Measurements from ENCODE around the gene ZC3H12C.

The ZC3H12C gene

DNA sequence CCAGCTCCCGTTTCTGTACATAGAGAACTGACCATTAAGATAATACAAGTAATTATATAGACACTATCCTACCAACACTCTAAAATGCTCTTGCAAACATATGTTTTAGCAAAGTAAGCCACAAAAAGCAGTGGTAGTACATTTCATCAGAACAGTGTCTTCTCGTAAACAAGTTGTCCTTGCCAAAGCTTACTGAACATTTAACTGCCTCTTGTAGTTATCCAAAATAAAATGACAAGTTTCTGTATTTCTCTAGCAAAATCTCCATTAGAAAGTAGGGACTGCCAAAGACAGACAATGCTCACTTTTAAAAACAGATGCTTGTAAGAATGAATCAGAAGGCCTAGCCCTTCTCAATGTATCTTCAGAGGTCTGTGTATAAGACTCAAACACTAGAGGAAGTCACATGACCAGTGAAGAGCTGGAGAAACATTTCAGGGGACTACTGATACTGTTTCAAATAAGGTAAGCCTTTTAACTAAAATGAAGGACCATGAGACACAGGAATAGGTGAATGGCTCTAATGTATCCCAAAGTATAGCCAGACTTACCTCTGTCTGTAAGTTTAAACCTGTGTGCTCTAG is 7.8 kb upstream of the ZC3H12C start:
- no peak overlapping the region for H3K4me3 ChIP-seq (ENCODE audit: low read depth, low read length)
- TF ChIP-seq POLR2A (IDR thresholded peaks at IDR 0.05; ENCODE audit: extremely low read depth, insufficient read length) = no peak
- no peak for TF ChIP-seq CTCF (IDR thresholded peaks at IDR 0.05; ENCODE audit: low read depth, low read length)
- TF ChIP-seq, protein P1, sequence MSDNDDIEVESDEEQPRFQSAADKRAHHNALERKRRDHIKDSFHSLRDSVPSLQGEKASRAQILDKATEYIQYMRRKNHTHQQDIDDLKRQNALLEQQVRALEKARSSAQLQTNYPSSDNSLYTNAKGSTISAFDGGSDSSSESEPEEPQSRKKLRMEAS (IDR thresholded peaks at IDR 0.05; ENCODE audit: low read depth, low read length) = no peak
- TF ChIP-seq MYC (IDR thresholded peaks at IDR 0.05; ENCODE audit: low read depth, low read length) = no peak
- DNase-seq (ENCODE audit: low read depth) = no peak

GRCh38 chr11:110086892-110087309 is 6.3 kb upstream of the ZC3H12C start:
- no peak overlapping the region for H3K4me3 ChIP-seq (ENCODE audit: low read depth, low read length)
- no peak for TF ChIP-seq MYC (IDR thresholded peaks at IDR 0.05; ENCODE audit: low read depth, low read length)
- TF ChIP-seq, protein P1 (IDR thresholded peaks at IDR 0.05; ENCODE audit: low read depth, low read length) = peak; percentile 15; the same call in 1 of the 2 replicates
- no peak for DNase-seq (ENCODE audit: low read depth)

DNA sequence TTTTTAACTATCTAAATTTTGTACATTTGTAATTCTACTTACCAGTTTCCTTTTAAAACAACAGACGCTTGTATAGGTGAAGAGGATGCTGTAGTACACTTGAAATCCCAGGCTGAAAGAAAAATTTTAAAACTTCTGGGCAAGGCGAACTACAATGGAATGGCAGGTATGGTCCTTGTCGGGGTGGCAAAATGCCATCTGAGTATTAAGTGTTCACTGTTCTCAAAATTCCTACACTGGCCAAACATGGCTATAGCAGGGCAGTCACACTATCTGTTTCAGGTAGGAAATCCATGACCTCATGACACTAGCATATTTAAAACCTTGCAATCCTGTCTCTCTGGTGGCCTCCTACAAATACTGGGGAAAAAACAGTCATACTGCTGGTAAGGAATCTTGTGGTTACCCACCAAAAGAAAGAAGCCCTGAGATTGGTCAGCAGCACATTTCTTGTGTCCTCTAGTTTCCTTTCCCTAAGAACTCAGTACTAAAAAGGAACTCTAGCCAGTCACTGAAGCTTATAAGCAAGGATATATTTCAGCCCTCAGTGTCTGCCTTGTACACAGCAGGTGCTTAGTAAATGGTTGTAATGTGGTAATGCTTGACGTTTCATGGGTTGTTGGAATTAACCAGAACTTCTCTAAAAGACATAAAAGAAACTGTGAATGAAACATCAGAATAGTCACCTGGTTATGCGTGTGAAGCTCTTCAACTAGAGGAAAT is 5.2 kb upstream of the ZC3H12C start:
- DNase-seq (ENCODE audit: low read depth) = no peak
- H3K4me3 ChIP-seq (ENCODE audit: low read depth, low read length) = no peak overlapping the region
- TF ChIP-seq, protein P1 (IDR thresholded peaks at IDR 0.05; ENCODE audit: low read depth, low read length) = no peak
- no peak for TF ChIP-seq POLR2A (IDR thresholded peaks at IDR 0.05; ENCODE audit: extremely low read depth, insufficient read length)

- TF ChIP-seq POLR2A (IDR thresholded peaks at IDR 0.05; ENCODE audit: extremely low read depth, insufficient read length) = no peak
- no peak for TF ChIP-seq CTCF (IDR thresholded peaks at IDR 0.05; ENCODE audit: low read depth, low read length)
- H3K4me3 ChIP-seq (ENCODE audit: low read depth, low read length) = no peak overlapping the region
- no peak for DNase-seq (ENCODE audit: low read depth)
Measured at GRCh38 chr11:110088535-110089344, 4.5 kb upstream of the ZC3H12C start.

DNA sequence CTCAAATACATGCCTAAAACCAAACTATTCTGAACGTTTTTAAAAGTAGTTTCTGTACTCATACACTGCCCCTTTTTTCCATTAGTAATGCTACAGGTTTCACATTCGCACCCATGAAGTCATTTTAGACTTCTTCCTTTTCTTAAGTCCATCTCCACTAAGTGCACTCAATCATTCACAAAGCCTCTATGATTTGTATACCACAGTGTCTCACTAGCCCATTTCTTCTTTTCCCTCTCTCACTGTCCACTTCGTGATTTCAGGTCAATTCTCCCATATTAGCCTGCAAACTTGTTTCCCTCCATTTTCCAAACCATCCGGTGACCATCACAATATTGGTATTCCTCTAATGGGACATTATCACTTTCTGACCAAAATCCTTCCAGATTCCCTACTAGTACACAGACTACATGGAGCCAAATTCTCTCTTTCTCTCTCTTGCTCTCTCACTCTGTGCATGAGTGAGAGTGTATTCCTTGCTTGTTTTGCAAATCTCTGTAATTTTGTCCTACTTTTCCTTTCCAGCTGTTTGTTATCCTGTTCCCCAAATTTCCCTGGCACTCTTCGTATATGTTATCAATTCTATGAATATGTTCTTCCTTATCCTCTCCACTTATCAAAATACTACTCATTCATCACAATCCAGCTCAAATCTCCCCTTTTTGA is 3.4 kb upstream of the ZC3H12C start:
- no peak for DNase-seq (ENCODE audit: low read depth)
- H3K4me3 ChIP-seq (ENCODE audit: low read depth, low read length) = no peak overlapping the region
- no peak for TF ChIP-seq MYC (IDR thresholded peaks at IDR 0.05; ENCODE audit: low read depth, low read length)
- TF ChIP-seq CTCF (IDR thresholded peaks at IDR 0.05; ENCODE audit: low read depth, low read length) = no peak
- TF ChIP-seq, protein P1 (IDR thresholded peaks at IDR 0.05; ENCODE audit: low read depth, low read length) = no peak
- TF ChIP-seq POLR2A (IDR thresholded peaks at IDR 0.05; ENCODE audit: extremely low read depth, insufficient read length) = no peak

DNA sequence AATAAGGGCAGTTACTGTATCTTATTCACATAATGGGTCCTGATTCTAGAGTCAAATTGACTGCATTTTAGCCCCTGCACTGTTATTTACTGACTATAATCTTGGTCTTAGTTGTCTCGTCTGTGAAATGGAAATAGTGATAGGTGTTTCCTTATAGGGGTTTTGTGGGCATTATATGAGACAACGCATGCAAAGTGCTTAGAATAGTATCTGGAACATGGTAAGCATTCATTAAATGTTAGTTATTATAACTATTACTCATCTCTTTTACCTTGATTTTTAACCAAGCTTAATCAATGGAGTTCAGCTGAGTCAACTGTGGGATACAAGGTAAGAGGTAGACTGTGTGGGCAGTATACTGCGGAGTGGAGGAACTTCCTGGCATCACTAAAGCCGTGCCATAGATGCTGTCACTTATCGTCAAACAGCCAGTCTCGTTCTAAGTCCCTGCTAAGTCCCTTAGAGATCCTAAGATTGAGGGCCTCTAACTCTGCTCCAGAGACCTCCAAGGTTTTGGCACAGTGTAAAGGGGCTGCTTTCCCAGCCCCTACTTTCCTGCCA is 2.6 kb upstream of the ZC3H12C start:
- TF ChIP-seq CTCF (IDR thresholded peaks at IDR 0.05; ENCODE audit: low read depth, low read length) (no peak), POLR2A (IDR thresholded peaks at IDR 0.05; ENCODE audit: extremely low read depth, insufficient read length) (no peak), MYC (IDR thresholded peaks at IDR 0.05; ENCODE audit: low read depth, low read length) (no peak)
- TF ChIP-seq, protein P1 (IDR thresholded peaks at IDR 0.05; ENCODE audit: low read depth, low read length) = no peak
- DNase-seq (ENCODE audit: low read depth) = no peak
- no peak overlapping the region for H3K4me3 ChIP-seq (ENCODE audit: low read depth, low read length)
